Choroid plexus epithelial cell (primary cell): Measurements from ENCODE around the gene INPP5A.

Source experiments
- DNase-seq: peaks from one replicate; pipeline ENCODE4 v3.0.0-alpha.2; 2010; ENCODE audit warnings: low read depth
- H3K4me3 ChIP-seq: 2 replicates; pipeline ENCODE4 v1.5.1; 2011; ENCODE audit warnings: low read depth, mild to moderate bottlenecking, control low read depth, low read length, moderate library complexity
- CTCF ChIP-seq: conservative IDR thresholded peaks from 2 replicates; pipeline ENCODE4 v1.5.1; 2011; ENCODE audit warnings: low read depth, mild to moderate bottlenecking, control low read depth, inconsistent platforms, low read length, moderate library complexity

Gene INPP5A

GRCh38 chr10:132654121-132654571, 116.6 kb downstream of the INPP5A start:
- DNase-seq = no peak
- TF ChIP-seq CTCF = no peak
- no peak overlapping the region for H3K4me3 ChIP-seq

- DNase-seq = peak; percentile 74
These were observed 117.4 kb downstream of the INPP5A start for GRCh38 chr10:132654708-132655661.

GRCh38 chr10:132655735-132656134, 118.1 kb downstream of the INPP5A start:
- no peak for TF ChIP-seq CTCF
- H3K4me3 ChIP-seq = no peak overlapping the region
- no peak for DNase-seq

More at GRCh38 chr10:132654708-132655661, 117.4 kb downstream of the INPP5A start:
- TF ChIP-seq CTCF = peak; percentile 95
- no peak overlapping the region for H3K4me3 ChIP-seq

GRCh38 chr10:132656283-132657126, 118.9 kb downstream of the INPP5A start:
- DNase-seq = no peak
- no peak for TF ChIP-seq CTCF
- no peak overlapping the region for H3K4me3 ChIP-seq

GRCh38 chr10:132657127-132657706, 119.6 kb downstream of the INPP5A start:
- no peak overlapping the region for H3K4me3 ChIP-seq
- TF ChIP-seq CTCF = no peak
- DNase-seq = no peak

- no peak overlapping the region for H3K4me3 ChIP-seq
- no peak for TF ChIP-seq CTCF
- DNase-seq = no peak
These were observed 120.2 kb downstream of the INPP5A start for GRCh38 chr10:132657748-132658147.
